Keratinocyte (primary cell): Measurements from ENCODE around the gene SLC6A3. TPM values are rescaled to one million over a fixed set of nuclear protein-coding genes. Genes with fewer than 3 reads are reported as not detected.

Experiments
- DNase-seq: peaks from one replicate; pipeline ENCODE4 v3.0.0-alpha.2; 2011; ENCODE audit warnings: low read depth, missing footprints, low spot score
- FAIRE-seq: peaks from 2 replicates; lab custom pipeline; 2011; peaks lifted over from hg19 to GRCh38; lab: Jason Lieb, UNC
- H2AFZ ChIP-seq: 2 replicates; pipeline ENCODE4 v1.6.0; 2012; ENCODE audit warnings: low read length, control low read depth, inconsistent platforms; ENCODE audit not compliant: control insufficient read depth
- H3K27ac ChIP-seq: 2 replicates; pipeline ENCODE4 v1.5.1; 2011; ENCODE audit warnings: low read length; ENCODE audit not compliant: control insufficient read depth, insufficient read depth
- H3K27me3 ChIP-seq: 3 replicates; pipeline ENCODE4 v1.6.0; 2011; ENCODE audit warnings: low read length; ENCODE audit not compliant: control insufficient read depth, insufficient read depth; ENCODE audit errors: extremely low read depth
- H3K36me3 ChIP-seq, 2 experiments: 2 replicates in 1 of 2; 3 replicates in 1 of 2; pipeline ENCODE4 v1.5.1; 2011; ENCODE audit warnings: low read length in 2 of 2, mild to moderate bottlenecking in 1 of 2; ENCODE audit not compliant: control insufficient read depth in 2 of 2, insufficient read depth in 2 of 2; ENCODE audit errors: extremely low read depth in 1 of 2
- H3K4me1 ChIP-seq: 3 replicates; pipeline ENCODE4 v1.5.1; 2011; ENCODE audit warnings: low read length; ENCODE audit not compliant: control insufficient read depth, insufficient read depth; ENCODE audit errors: extremely low read depth
- H3K4me2 ChIP-seq: 3 replicates; pipeline ENCODE4 v1.6.0; 2011; ENCODE audit warnings: low read depth, low read length; ENCODE audit not compliant: control insufficient read depth, insufficient read depth; ENCODE audit errors: extremely low read depth
- H3K4me3 ChIP-seq, 3 experiments: fragments of 200-600 bp in 1 of 3; sonication (generic) in 1 of 3; 2 replicates in 2 of 3; 3 replicates in 1 of 3; pipeline ENCODE4 v1.5.1; 2011 to 2016; ENCODE audit warnings: low read length in 3 of 3, mild to moderate bottlenecking in 3 of 3, control low read depth in 2 of 3, inconsistent platforms in 1 of 3, low read depth in 1 of 3, mixed read lengths in 1 of 3, mixed run types in 1 of 3, moderate library complexity in 1 of 3; ENCODE audit not compliant: control insufficient read depth in 2 of 3, insufficient read depth in 2 of 3; ENCODE audit errors: extremely low read depth in 1 of 3
- H3K79me2 ChIP-seq: 2 replicates; pipeline ENCODE4 v1.6.0; 2012; ENCODE audit warnings: low read length; ENCODE audit not compliant: control insufficient read depth, insufficient read depth
- H3K9ac ChIP-seq: 3 replicates; pipeline ENCODE4 v1.6.0; 2011; ENCODE audit warnings: low read length; ENCODE audit not compliant: control insufficient read depth, insufficient read depth; ENCODE audit errors: extremely low read depth
- H3K9me1 ChIP-seq: 3 replicates; pipeline ENCODE4 v1.6.0; 2011; ENCODE audit warnings: low read length; ENCODE audit not compliant: control insufficient read depth, insufficient read depth; ENCODE audit errors: extremely low read depth
- H3K9me3 ChIP-seq: 2 replicates; pipeline ENCODE4 v1.5.1; 2012; ENCODE audit warnings: low read depth, low read length; ENCODE audit not compliant: control insufficient read depth
- H4K20me1 ChIP-seq: 3 replicates; pipeline ENCODE4 v1.6.0; 2011; ENCODE audit warnings: low read length; ENCODE audit not compliant: control insufficient read depth, insufficient read depth; ENCODE audit errors: extremely low read depth
- CTCF ChIP-seq, 3 experiments: IDR thresholded peaks in 1 of 3; conservative IDR thresholded peaks in 1 of 3; optimal IDR thresholded peaks in 1 of 3; 2 replicates in 2 of 3; 3 replicates in 1 of 3; pipeline versions ENCODE3 to v1.5.1; 2011; ENCODE audit warnings: low read length in 3 of 3, mild to moderate bottlenecking in 3 of 3, moderate library complexity in 2 of 3, control low read depth in 1 of 3, inconsistent platforms in 1 of 3; ENCODE audit not compliant: insufficient read depth in 2 of 3; ENCODE audit errors: extremely low read depth in 1 of 3
- EZH2 ChIP-seq: IDR thresholded peaks from one replicate; pipeline ENCODE4 v1.6.1; 2012; ENCODE audit warnings: inconsistent platforms, mild to moderate bottlenecking, low read length, moderate library complexity
- dilution Hi-C: fragments of 300-500 bp; cut with MboI; formaldehyde crosslinking; loops from one replicate; pipeline ENCODE4 v1.7.0; 2020; ENCODE audit warnings: low sequenced_read_pairs; ENCODE audit not compliant: extremely low pct_ligation_motif_present
- polyA plus RNA-seq, 5 experiments: library from polyadenylated mRNA; depleted of rRNA in 3 of 5; stranded (reverse) in 3 of 5; stranded (forward) in 1 of 5; unstranded in 1 of 5; fragments of >200 nt; gene quantifications; 1 replicate in 1 of 5; 2 replicates in 3 of 5; 3 replicates in 1 of 5; pipeline versions ENCODE4 v1.2.1 to v1.2.3, GENCODE V29; 2011 to 2012; ENCODE audit warnings: missing spikeins in 2 of 5, low read depth in 1 of 5, low replicate concordance in 1 of 5

The SLC6A3 gene
- polyA plus RNA-seq, 1 donor (not counting 4 experiments of a cell fraction or from before 2014, with no cell fraction given), result 0.03 TPM

GRCh38 chr5:1343931-1344901 lies 101.0 kb downstream of the SLC6A3 start:
- H4K20me1 ChIP-seq, result no peaks in the 10 kb centered on the region
- peak overlapping the region; percentile 90 for H3K4me2 ChIP-seq
- no peaks in the 10 kb centered on the region for H3K9me1 ChIP-seq
- H3K27me3 ChIP-seq, result no peaks in the 10 kb centered on the region
- no peak for DNase-seq
- FAIRE-seq, result no peak
- H3K36me3 ChIP-seq, result peaks cover 22 to 25% of the 10 kb centered on the region in 2 experiments
- peak overlapping the region; percentile 42 for H3K27ac ChIP-seq
- peaks cover 43% of the 10 kb centered on the region for H3K79me2 ChIP-seq
- no peaks in the 10 kb centered on the region for H3K9me3 ChIP-seq
- dilution Hi-C loops, result no loop called here
- peak overlapping the region; percentile 96 for H3K9ac ChIP-seq
- H3K4me1 ChIP-seq, result peaks cover 16% of the 10 kb centered on the region
- H3K4me3 ChIP-seq, result peak overlapping the region; percentile 65 to 83 (median 75)
- TF ChIP-seq EZH2 (no peak), CTCF (optimal IDR thresholded peaks at IDR 0.05 in 1 of 3, IDR thresholded peaks at IDR 0.05 in 1 of 3, conservative IDR thresholded peaks at IDR 0.05 in 1 of 3; ENCODE audit: extremely low read depth in 1 of 3, insufficient read depth in 2 of 3, low read length in 3 of 3) (no peak)
- no peak overlapping the region for H2AFZ ChIP-seq

GRCh38 chr5:1343315-1343751 lies 101.9 kb downstream of the SLC6A3 start:
- peaks cover 26 to 33% of the 10 kb centered on the region in 2 experiments for H3K36me3 ChIP-seq
- H3K27me3 ChIP-seq, result no peaks in the 10 kb centered on the region
- no peak overlapping the region for H2AFZ ChIP-seq
- H3K79me2 ChIP-seq, result peaks cover 47% of the 10 kb centered on the region
- no peaks in the 10 kb centered on the region for H3K9me1 ChIP-seq
- H3K4me1 ChIP-seq, result peaks cover 16% of the 10 kb centered on the region
- no peak for DNase-seq
- peak overlapping the region; percentile 90 for H3K4me2 ChIP-seq
- TF ChIP-seq EZH2 (no peak), CTCF (optimal IDR thresholded peaks at IDR 0.05 in 1 of 3, IDR thresholded peaks at IDR 0.05 in 1 of 3, conservative IDR thresholded peaks at IDR 0.05 in 1 of 3; ENCODE audit: extremely low read depth in 1 of 3, insufficient read depth in 2 of 3, low read length in 3 of 3) (no peak)
- peak overlapping the region in 1 of 3 experiments; percentile 75 for H3K4me3 ChIP-seq
- H4K20me1 ChIP-seq, result no peaks in the 10 kb centered on the region
- H3K9me3 ChIP-seq, result no peaks in the 10 kb centered on the region
- no peak overlapping the region for H3K9ac ChIP-seq
- no peak for FAIRE-seq
- dilution Hi-C loops, result no loop called here
- H3K27ac ChIP-seq, result no peak overlapping the region

Other genes with a start within 250 kb of the SLC6A3 start
- gene SLC6A19, start 243.8 kb downstream of the SLC6A3 start, polyA plus RNA-seq, result not detected in 3 replicates
- gene SLC6A18, start 220.1 kb downstream of the SLC6A3 start, polyA plus RNA-seq, result not detected in 3 replicates
- gene TERT, start 150.4 kb downstream of the SLC6A3 start, polyA plus RNA-seq, result not detected in 3 replicates
- 142 to 158 TPM (median 146 TPM) in 3 replicates for gene CLPTM1L, start 100.3 kb downstream of the SLC6A3 start, polyA plus RNA-seq
- gene LPCAT1, start 78.5 kb upstream of the SLC6A3 start, polyA plus RNA-seq, result 25.4 to 67.3 TPM (median 32.9 TPM) in 3 replicates